HEK293 (cell line): Measurements from ENCODE around the gene ZFR2.

Experiments
- TCF7L2 ChIP-seq: IDR thresholded peaks from 2 replicates; pipeline ENCODE4 v1.6.1; 2011; ENCODE audit warnings: low read depth, mild to moderate bottlenecking, inconsistent platforms, low read length, moderate library complexity, borderline replicate concordance
- YY1 ChIP-seq: fragments of 450-650 bp; formaldehyde crosslinking; IDR thresholded peaks from 2 replicates; pipeline ENCODE4 v1.5.1; 2018; ENCODE audit warnings: missing biosample characterization, missing genetic modification characterization
- ZBTB7A ChIP-seq: fragments of 450-650 bp; formaldehyde crosslinking; IDR thresholded peaks from 2 replicates; pipeline ENCODE4 v1.5.1; 2016; ENCODE audit warnings: low read depth, missing biosample characterization, missing genetic modification characterization
- ZFP37 ChIP-seq: fragments of 450-650 bp; formaldehyde crosslinking; IDR thresholded peaks from 2 replicates; pipeline ENCODE4 v1.5.1; 2016; ENCODE audit warnings: missing biosample characterization, missing genetic modification characterization
- ZNF114 ChIP-seq: fragments of 450-650 bp; formaldehyde crosslinking; IDR thresholded peaks from 2 replicates; pipeline ENCODE4 v1.5.0; 2017; ENCODE audit warnings: missing biosample characterization, missing genetic modification characterization
- ZNF404 ChIP-seq: fragments of 450-650 bp; formaldehyde crosslinking; IDR thresholded peaks from 2 replicates; pipeline ENCODE4 v1.5.1; 2017; ENCODE audit warnings: missing biosample characterization, missing genetic modification characterization
- ZNF558 ChIP-seq: fragments of 450-650 bp; formaldehyde crosslinking; IDR thresholded peaks from 2 replicates; pipeline ENCODE4 v1.5.1; 2016; ENCODE audit warnings: missing biosample characterization, missing genetic modification characterization
- ZNF626 ChIP-seq: fragments of 450-650 bp; sonication (Bioruptor Pico); formaldehyde crosslinking; IDR thresholded peaks from 2 replicates; pipeline ENCODE4 v1.5.1; 2018; ENCODE audit warnings: missing biosample characterization, missing genetic modification characterization, inconsistent platforms
- ZNF792 ChIP-seq: fragments of 450-650 bp; formaldehyde crosslinking; IDR thresholded peaks from 2 replicates; pipeline ENCODE4 v1.5.1; 2016; ENCODE audit warnings: missing biosample characterization, missing genetic modification characterization
- TF ChIP-seq, protein P1 (sequence below): fragments of 450-650 bp; formaldehyde crosslinking; IDR thresholded peaks from 2 replicates; pipeline ENCODE4 v1.5.1; 2016; ENCODE audit warnings: missing biosample characterization, missing genetic modification characterization
- TF ChIP-seq, protein P2 (sequence below): fragments of 450-650 bp; formaldehyde crosslinking; IDR thresholded peaks from 2 replicates; pipeline ENCODE4 v1.5.1; 2016; ENCODE audit warnings: missing biosample characterization, missing genetic modification characterization
- TF ChIP-seq, protein P3 (sequence below): fragments of 450-650 bp; formaldehyde crosslinking; IDR thresholded peaks from 2 replicates; pipeline ENCODE4 v1.5.1; 2017; ENCODE audit warnings: missing biosample characterization, missing genetic modification characterization
- TF ChIP-seq, protein P4 (sequence below): fragments of 450-650 bp; formaldehyde crosslinking; optimal IDR thresholded peaks from 2 replicates; pipeline ENCODE3; 2016; ENCODE audit warnings: missing biosample characterization, mild to moderate bottlenecking, missing genetic modification characterization

DNA sequence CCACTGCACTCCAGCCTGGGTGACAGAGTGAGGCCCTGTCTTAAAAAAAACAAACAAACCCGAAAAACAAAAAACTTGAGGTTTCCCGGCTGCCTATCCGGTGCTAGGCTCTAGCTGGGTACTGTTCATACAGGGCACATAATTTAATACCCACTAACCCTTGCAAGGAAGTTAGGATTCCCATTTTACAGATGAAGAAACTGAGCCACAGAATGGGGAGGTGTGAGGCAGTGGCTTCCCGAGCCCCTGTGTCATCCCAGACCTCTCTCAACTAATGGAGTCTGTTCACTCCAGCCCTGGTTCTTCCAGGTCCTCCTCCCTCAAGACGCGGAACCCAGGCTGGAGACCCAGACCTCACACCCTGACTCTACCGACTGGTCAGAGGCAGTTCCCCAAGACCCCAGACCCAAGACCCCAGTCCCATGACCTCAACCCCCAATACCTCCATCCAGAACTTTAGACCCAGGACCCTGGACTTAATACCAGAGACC lies 107.9 kb downstream of the ZFR2 start:
- TF ChIP-seq, protein P1, sequence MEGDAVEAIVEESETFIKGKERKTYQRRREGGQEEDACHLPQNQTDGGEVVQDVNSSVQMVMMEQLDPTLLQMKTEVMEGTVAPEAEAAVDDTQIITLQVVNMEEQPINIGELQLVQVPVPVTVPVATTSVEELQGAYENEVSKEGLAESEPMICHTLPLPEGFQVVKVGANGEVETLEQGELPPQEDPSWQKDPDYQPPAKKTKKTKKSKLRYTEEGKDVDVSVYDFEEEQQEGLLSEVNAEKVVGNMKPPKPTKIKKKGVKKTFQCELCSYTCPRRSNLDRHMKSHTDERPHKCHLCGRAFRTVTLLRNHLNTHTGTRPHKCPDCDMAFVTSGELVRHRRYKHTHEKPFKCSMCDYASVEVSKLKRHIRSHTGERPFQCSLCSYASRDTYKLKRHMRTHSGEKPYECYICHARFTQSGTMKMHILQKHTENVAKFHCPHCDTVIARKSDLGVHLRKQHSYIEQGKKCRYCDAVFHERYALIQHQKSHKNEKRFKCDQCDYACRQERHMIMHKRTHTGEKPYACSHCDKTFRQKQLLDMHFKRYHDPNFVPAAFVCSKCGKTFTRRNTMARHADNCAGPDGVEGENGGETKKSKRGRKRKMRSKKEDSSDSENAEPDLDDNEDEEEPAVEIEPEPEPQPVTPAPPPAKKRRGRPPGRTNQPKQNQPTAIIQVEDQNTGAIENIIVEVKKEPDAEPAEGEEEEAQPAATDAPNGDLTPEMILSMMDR = no peak
- TF ChIP-seq, protein P2, sequence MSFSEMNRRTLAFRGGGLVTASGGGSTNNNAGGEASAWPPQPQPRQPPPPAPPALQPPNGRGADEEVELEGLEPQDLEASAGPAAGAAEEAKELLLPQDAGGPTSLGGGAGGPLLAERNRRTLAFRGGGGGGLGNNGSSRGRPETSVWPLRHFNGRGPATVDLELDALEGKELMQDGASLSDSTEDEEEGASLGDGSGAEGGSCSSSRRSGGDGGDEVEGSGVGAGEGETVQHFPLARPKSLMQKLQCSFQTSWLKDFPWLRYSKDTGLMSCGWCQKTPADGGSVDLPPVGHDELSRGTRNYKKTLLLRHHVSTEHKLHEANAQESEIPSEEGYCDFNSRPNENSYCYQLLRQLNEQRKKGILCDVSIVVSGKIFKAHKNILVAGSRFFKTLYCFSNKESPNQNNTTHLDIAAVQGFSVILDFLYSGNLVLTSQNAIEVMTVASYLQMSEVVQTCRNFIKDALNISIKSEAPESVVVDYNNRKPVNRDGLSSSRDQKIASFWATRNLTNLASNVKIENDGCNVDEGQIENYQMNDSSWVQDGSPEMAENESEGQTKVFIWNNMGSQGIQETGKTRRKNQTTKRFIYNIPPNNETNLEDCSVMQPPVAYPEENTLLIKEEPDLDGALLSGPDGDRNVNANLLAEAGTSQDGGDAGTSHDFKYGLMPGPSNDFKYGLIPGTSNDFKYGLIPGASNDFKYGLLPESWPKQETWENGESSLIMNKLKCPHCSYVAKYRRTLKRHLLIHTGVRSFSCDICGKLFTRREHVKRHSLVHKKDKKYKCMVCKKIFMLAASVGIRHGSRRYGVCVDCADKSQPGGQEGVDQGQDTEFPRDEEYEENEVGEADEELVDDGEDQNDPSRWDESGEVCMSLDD (tag by site-specific recombination) = no peak
- TF ChIP-seq ZNF626 (no peak), ZNF404 (tag by site-specific recombination) (no peak), ZNF114 (tag by site-specific recombination) (no peak), ZFP37 (no peak), YY1 (tag by site-specific recombination) (no peak), ZBTB7A (peak; percentile 9; the same call in 1 of the 2 replicates), ZNF792 (tag by site-specific recombination) (no peak), TCF7L2 (no peak), ZNF558 (tag by site-specific recombination) (no peak)
- TF ChIP-seq, protein P3, sequence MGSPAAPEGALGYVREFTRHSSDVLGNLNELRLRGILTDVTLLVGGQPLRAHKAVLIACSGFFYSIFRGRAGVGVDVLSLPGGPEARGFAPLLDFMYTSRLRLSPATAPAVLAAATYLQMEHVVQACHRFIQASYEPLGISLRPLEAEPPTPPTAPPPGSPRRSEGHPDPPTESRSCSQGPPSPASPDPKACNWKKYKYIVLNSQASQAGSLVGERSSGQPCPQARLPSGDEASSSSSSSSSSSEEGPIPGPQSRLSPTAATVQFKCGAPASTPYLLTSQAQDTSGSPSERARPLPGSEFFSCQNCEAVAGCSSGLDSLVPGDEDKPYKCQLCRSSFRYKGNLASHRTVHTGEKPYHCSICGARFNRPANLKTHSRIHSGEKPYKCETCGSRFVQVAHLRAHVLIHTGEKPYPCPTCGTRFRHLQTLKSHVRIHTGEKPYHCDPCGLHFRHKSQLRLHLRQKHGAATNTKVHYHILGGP (tag by site-specific recombination) = no peak
- TF ChIP-seq, protein P4, sequence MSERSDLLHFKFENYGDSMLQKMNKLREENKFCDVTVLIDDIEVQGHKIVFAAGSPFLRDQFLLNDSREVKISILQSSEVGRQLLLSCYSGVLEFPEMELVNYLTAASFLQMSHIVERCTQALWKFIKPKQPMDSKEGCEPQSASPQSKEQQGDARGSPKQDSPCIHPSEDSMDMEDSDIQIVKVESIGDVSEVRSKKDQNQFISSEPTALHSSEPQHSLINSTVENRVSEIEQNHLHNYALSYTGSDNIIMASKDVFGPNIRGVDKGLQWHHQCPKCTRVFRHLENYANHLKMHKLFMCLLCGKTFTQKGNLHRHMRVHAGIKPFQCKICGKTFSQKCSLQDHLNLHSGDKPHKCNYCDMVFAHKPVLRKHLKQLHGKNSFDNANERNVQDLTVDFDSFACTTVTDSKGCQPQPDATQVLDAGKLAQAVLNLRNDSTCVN (tag by site-specific recombination) = no peak
